ENCODE measurements around the gene TPM2. TPM values are rescaled to one million over a fixed set of nuclear protein-coding genes. Genes with fewer than 3 reads are reported as not detected.

TPM2 gene
- total RNA-seq, 2 experiments from 2014 or later, result 3.7 to 3.9 TPM

- ChIA-PET CTCF (interaction anchor here (0.5 to 2.2 kb wide), 3 partner anchors 10 to 42 kb away, joined by 3 to 7 read pairs (median 5); no protein-coding TSS in a partner anchor), POLR2A (interaction anchor here (0.6 kb wide), 1 partner anchor 33 kb away, joined by 4 read pairs; no protein-coding TSS in a partner anchor)
Observed at GRCh38 chr9:35686222-35687203, 3.2 kb downstream of the TPM2 start.

GRCh38 chr9:35685506-35685905 is 4.2 kb downstream of the TPM2 start:
- ChIA-PET CTCF (interaction anchor here (0.9 to 2.2 kb wide), 3 partner anchors 10 to 131 kb away, joined by 3 to 7 read pairs (median 5); no protein-coding TSS in a partner anchor), POLR2A (no interaction called here)

GRCh38 chr9:35684921-35685320 is 4.8 kb downstream of the TPM2 start:
- POLR2A ChIA-PET, result no interaction called here
- CTCF ChIA-PET, result interaction anchor here (0.8 to 1.8 kb wide), 4 partner anchors 9 to 130 kb away, joined by 3 to 5 read pairs (median 4); partner anchors contain the start of gene ARHGEF39

GRCh38 chr9:35683323-35683722 is 6.4 kb downstream of the TPM2 start:
- ChIA-PET CTCF (interaction anchor here (1.0 to 1.8 kb wide), 2 partner anchors 14 to 18 kb away, joined by 5 to 9 read pairs; partner anchors contain the start of gene ARHGEF39), POLR2A (no interaction called here)

- ChIA-PET POLR2A (interaction anchor here (0.6 kb wide), 1 partner anchor 29 kb away, joined by 7 read pairs; no protein-coding TSS in a partner anchor), CTCF (interaction anchor here (1.0 kb wide), 1 partner anchor 14 kb away, joined by 9 read pairs; no protein-coding TSS in a partner anchor)
Observed at GRCh38 chr9:35682520-35683315, 7.0 kb downstream of the TPM2 start.

- POLR2A ChIA-PET, result interaction anchor here (0.6 kb wide), 1 partner anchor 28 kb away, joined by 7 read pairs; no protein-coding TSS in a partner anchor
- CTCF ChIA-PET, result no interaction called here
Observed at GRCh38 chr9:35682051-35682450, 7.7 kb downstream of the TPM2 start.

- ChIA-PET CTCF (no interaction called here), POLR2A (no interaction called here)
Observed at GRCh38 chr9:35681341-35682002, 8.3 kb downstream of the TPM2 start.

- POLR2A ChIA-PET, result interaction anchor here (0.6 kb wide), 1 partner anchor 161 kb away, joined by 4 read pairs; no protein-coding TSS in a partner anchor
- CTCF ChIA-PET, result interaction anchor here (1.4 kb wide), 1 partner anchor 15 kb away, joined by 5 read pairs; no protein-coding TSS in a partner anchor
Observed at GRCh38 chr9:35680331-35681105, 9.2 kb downstream of the TPM2 start.

GRCh38 chr9:35679766-35680330 is 9.9 kb downstream of the TPM2 start:
- POLR2A ChIA-PET, result no interaction called here
- CTCF ChIA-PET, result interaction anchor here (0.6 to 1.4 kb wide), 2 partner anchors 16 to 30 kb away, joined by 4 to 5 read pairs; no protein-coding TSS in a partner anchor

GRCh38 chr9:35679091-35679490 is 10.6 kb downstream of the TPM2 start:
- POLR2A ChIA-PET, result no interaction called here

GRCh38 chr9:35675732-35676392 is 13.9 kb downstream of the TPM2 start:
- POLR2A ChIA-PET, result interaction anchor here (0.6 to 1.3 kb wide), 2 partner anchors 15 to 121 kb away, joined by 3 to 5 read pairs; no protein-coding TSS in a partner anchor
- CTCF ChIA-PET, result interaction anchor here (1.0 to 2.0 kb wide), 5 partner anchors 10 to 54 kb away, joined by 3 to 5 read pairs (median 4); partner anchors contain the start of genes CCDC107 and RMRP

More at GRCh38 chr9:35679091-35679490, 10.6 kb downstream of the TPM2 start:
- CTCF ChIA-PET, result interaction anchor here (0.6 to 1.4 kb wide), 2 partner anchors 16 to 31 kb away, joined by 4 to 5 read pairs; no protein-coding TSS in a partner anchor

GRCh38 chr9:35675204-35675603 is 14.5 kb downstream of the TPM2 start:
- ChIA-PET POLR2A (interaction anchor here (0.6 to 1.3 kb wide), 2 partner anchors 16 to 122 kb away, joined by 3 to 5 read pairs; no protein-coding TSS in a partner anchor), CTCF (interaction anchor here (0.9 to 2.0 kb wide), 6 partner anchors 10 to 65 kb away, joined by 3 to 5 read pairs (median 4); partner anchors contain the start of genes CCDC107 and RMRP)

- POLR2A ChIA-PET, result no interaction called here
- CTCF ChIA-PET, result no interaction called here
Observed at GRCh38 chr9:35674025-35674361, 15.7 kb downstream of the TPM2 start.

- POLR2A ChIA-PET, result no interaction called here
- CTCF ChIA-PET, result interaction anchor here (0.9 kb wide), 1 partner anchor 23 kb away, joined by 4 read pairs; no protein-coding TSS in a partner anchor
Observed at GRCh38 chr9:35673132-35674024, 16.3 kb downstream of the TPM2 start, which contains the start of gene CA9. CA9 (plus strand) TSS chr9:35673928; CDS start chr9:35673960, 32 bp downstream.

GRCh38 chr9:35669331-35670145 is 20.2 kb downstream of the TPM2 start:
- ChIA-PET POLR2A (no interaction called here), CTCF (interaction anchor here (0.9 to 2.0 kb wide), 2 partner anchors 12 to 27 kb away, joined by 4 to 8 read pairs; partner anchors contain the start of genes CCDC107 and RMRP)

All from activated CD8-positive, alpha-beta memory T cell treated with anti-CD3 and anti-CD28 coated beads for 36 hours (primary cell).